Epithelial cell of proximal tubule (primary cell): ENCODE data around the gene SMARCB1. TPM values are rescaled to one million over a fixed set of nuclear protein-coding genes. Genes with fewer than 3 reads are reported as not detected.

Experiments used
- DNase-seq: peaks from one replicate; pipeline ENCODE4 v3.0.0-alpha.2; 2011; ENCODE audit warnings: low read depth
- H3K4me3 ChIP-seq: 2 replicates; pipeline ENCODE4 v1.5.1; 2011; ENCODE audit warnings: low read depth, mild to moderate bottlenecking, low read length
- total RNA-seq: library from RNA; depleted of rRNA; stranded (reverse); fragments of >200 nt; gene quantifications from 2 replicates; pipeline ENCODE4 v1.2.3, GENCODE V29; 2015
- TF ChIP-seq, protein P1 (sequence below): conservative IDR thresholded peaks from 2 replicates; pipeline ENCODE4 v1.5.1; 2012; ENCODE audit warnings: low read depth, mild to moderate bottlenecking, low read length

Gene SMARCB1
- total RNA-seq, 1 donor from 2014 or later, result 173 TPM

DNA sequence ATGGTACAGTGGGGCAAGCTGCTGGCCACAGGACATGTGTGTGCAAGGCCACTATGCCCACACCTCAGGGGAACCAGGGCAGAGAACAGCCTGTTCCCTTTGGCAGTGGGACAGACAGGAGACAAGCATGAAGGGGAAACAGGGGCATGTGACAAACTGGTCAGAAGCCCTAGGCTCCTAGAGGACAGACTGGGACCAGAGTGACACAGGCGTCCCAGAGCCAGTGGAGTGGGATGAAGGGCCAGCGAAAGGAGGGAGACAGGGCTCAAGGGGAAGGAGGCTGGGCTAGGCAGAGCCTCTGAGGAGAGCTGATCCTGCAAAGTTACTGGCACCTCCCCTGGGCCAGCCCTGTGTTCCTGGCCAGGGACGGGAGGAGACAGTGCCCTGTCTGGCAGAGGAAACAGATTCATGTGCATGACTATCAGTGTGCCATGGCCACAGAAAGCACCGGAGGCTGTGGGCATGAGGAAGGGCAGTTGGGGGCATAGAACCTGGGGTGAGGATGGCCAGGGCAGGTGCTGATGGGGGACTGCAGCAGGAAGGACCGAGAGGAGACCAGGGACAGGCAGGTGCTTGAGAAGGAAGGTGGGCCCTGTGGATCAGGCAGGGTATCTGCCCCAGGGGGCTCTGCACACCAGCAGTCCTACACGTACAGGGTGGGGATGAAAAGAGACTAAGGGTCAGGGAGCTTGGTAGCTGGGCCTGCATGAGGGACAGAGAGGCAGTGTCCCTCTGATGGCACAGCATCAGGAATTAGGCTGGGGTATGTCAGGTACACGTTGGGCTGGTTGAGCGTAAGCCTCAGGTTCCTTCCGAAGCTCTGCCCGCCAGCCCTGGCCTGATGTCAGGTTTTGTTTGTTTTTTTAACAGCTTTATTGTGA is 42.3 kb downstream of the SMARCB1 start:
- DNase-seq, result no peak
- H3K4me3 ChIP-seq, result no peak overlapping the region
- TF ChIP-seq, protein P1, sequence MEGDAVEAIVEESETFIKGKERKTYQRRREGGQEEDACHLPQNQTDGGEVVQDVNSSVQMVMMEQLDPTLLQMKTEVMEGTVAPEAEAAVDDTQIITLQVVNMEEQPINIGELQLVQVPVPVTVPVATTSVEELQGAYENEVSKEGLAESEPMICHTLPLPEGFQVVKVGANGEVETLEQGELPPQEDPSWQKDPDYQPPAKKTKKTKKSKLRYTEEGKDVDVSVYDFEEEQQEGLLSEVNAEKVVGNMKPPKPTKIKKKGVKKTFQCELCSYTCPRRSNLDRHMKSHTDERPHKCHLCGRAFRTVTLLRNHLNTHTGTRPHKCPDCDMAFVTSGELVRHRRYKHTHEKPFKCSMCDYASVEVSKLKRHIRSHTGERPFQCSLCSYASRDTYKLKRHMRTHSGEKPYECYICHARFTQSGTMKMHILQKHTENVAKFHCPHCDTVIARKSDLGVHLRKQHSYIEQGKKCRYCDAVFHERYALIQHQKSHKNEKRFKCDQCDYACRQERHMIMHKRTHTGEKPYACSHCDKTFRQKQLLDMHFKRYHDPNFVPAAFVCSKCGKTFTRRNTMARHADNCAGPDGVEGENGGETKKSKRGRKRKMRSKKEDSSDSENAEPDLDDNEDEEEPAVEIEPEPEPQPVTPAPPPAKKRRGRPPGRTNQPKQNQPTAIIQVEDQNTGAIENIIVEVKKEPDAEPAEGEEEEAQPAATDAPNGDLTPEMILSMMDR, result no peak

DNA sequence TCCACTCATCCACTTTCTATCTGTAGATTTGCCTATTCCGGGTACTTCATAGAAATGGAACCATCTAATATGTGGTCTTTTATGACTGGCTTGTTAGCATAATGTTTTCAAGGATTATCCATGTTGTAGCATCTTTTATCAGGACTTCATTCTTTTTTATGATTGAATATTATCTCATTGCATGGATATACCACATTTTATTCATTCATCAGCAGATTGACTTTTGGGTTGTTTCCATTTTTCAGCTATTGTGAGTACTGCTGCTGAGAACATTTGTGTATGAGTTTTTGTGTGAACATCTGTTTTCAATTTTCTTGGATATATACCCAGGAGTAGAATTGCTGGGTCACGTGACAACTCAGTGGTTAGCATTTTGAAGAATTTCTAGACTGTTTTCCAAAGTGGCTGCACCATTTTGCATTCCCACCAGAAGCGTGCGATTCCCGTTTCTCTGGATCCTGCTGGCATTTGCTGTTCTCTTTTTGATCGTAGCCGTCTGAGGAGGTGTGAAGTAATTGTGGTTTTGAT is 43.1 kb downstream of the SMARCB1 start:
- TF ChIP-seq, protein P1, result no peak
- no peak for DNase-seq
- H3K4me3 ChIP-seq, result no peak overlapping the region

DNA sequence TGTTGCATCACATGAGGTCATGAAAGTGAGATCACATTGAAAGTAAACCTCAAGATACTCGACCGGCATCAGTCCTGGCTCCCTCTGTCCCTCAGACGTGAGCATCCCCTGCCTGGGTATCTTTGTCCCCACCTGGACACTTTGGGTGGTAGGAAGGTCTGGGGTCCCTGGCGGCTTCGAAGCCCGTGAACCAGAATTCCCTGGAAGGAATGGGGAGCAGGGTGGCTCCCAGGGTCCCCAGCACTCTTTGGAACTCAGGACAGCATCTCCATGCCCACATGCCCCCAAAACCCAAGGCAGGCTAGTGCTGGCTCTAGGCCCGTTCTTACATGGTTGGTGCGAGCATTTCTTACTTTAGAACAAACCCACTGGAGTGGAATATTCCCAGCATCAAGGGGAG is 44.5 kb downstream of the SMARCB1 start:
- TF ChIP-seq, protein P1, result no peak
- no peak overlapping the region for H3K4me3 ChIP-seq
- DNase-seq, result no peak

DNA sequence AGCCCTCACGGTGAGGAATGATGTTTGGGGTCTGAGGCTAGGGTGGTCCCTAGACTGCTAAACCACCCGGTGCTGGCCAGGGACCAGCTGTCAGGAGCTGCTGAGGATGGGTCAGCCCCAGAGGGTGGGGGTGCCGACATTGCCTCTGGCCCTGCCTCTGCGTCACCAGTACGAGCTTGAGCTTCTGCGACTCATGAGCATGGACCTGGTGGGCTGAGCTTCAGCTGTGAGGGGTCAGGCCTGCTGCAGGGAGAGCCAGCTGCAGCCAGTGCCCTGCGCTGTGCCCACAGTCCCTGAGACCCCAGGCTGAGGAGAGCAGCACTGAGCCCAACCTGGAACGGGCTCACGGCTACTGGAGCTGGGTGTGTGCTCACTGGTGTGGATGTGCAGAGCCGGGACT is 45.0 kb downstream of the SMARCB1 start:
- TF ChIP-seq, protein P1, result no peak
- no peak for DNase-seq
- no peak overlapping the region for H3K4me3 ChIP-seq

DNA sequence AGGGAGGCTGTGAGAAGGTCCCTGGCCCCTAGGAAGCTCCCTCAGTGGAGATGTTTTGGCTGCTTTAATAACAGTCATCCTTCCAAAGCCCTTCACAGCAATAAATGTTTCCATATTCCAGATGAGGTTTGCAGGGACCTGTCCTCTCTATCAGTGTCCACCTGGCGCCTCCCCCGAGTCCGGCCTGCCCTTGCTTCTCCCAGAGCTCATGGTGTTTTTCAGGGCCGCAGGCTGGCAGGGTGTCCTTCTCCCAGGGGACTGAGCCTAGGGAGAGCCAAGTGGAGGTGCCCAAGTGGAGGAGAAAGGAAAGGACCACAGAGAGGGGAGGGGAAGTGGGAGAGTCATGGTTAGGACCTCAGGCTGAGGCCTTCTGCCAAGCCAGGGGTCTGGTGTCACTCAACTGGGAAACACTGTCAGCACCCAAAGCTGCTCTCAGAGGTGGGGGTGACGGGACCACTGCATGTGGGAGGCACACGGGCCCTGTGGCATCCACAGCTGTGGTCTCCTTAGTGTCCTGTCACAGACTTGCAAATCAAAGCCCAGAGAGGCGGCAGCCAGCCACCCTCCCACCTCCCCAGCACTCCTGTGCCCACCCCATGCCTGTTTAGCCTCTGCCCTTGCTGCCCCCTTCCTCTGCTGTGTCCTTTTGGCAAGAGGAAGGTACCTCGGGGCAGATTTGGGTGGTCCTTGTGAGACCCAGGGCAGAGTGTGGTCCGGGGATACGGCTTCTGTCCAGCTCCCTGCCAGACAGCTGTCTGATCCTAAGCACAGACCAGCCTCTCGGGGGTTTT is 45.7 kb downstream of the SMARCB1 start:
- no peak for DNase-seq
- TF ChIP-seq, protein P1, result no peak
- no peak overlapping the region for H3K4me3 ChIP-seq

DNA sequence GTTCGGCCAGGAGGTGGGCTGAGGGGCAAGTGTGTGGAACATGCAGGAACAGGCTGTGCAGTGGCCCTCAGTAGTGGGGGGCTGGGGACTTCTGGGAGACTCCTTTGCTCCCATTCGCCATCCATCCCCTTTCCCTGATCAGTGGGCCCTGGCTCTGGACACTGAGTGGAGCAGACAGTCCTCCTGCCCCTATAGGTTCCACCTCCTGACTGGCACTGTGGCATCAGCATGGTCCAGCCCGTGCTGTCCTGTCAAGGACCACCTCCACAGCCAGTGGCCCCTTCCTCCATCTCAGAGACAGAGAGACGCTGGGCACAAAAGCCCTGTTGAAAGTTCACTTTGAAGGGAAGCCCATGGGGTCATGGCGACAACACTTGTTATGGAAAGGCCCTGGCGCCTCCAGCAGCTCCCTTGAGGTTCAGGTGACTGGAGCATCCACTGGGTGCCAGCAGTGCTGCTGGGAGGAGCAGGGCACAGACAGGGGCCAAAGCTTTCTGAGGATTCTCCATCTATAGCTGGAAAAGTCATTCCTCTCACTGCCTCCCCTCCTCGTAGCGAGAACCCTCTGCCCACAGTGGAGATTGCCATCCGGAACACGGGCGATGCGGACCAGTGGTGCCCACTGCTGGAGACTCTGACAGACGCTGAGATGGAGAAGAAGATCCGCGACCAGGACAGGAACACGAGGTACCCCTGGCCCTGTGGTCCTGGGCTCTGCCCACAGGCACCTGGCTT is 46.4 kb downstream of the SMARCB1 start:
- TF ChIP-seq, protein P1, result no peak
- no peak for DNase-seq
- H3K4me3 ChIP-seq, result no peak overlapping the region
